Common myeloid progenitor, CD34-positive (primary cell): Measurements from ENCODE around the gene ZNF107.
"Not testable (repeated sequence)": the region's sequence is repeated elsewhere in the genome, so short reads cannot be mapped to it uniquely, and the experiment has no call there.

Source experiments
- CTCF ChIA-PET: fragments of 350-600 bp; sonication (Branson Sonifier 250); formaldehyde crosslinking; loops from one replicate; lab custom pipeline; 2021; ENCODE audit warnings: antibody characterized with exemption; lab: Charles Lee
- POLR2A ChIA-PET: fragments of 350-600 bp; sonication (Branson Sonifier 250); formaldehyde crosslinking; loops from one replicate; lab custom pipeline; 2021; ENCODE audit warnings: antibody characterized with exemption; lab: Charles Lee
- DNase-seq, 3 donors: peaks; one replicate each; pipeline versions ENCODE4 v3.0.0 to v3.0.0-alpha.2; 2013
- H3K27ac ChIP-seq, 2 experiments: 1 replicate in 1 of 2; 2 replicates in 1 of 2; pipeline ENCODE4 v1.7.0; 2013; ENCODE audit warnings: inconsistent platforms in 2 of 2, low read length in 2 of 2, mild to moderate bottlenecking in 2 of 2, low read depth in 1 of 2, moderate library complexity in 1 of 2; ENCODE audit not compliant: severe bottlenecking in 2 of 2, insufficient read depth in 1 of 2, poor library complexity in 1 of 2
- H3K27me3 ChIP-seq, 5 experiments: replicated peaks in 2 of 5; 1 replicate in 3 of 5; 2 replicates in 2 of 5; pipeline versions ENCODE4 v1.6.1 to v1.7.0; 2013; ENCODE audit warnings: low read length in 4 of 5, mild to moderate bottlenecking in 2 of 5, moderate library complexity in 2 of 5, inconsistent platforms in 1 of 5; ENCODE audit not compliant: insufficient read depth in 5 of 5, control insufficient read depth in 4 of 5
- H3K36me3 ChIP-seq, 4 experiments: 1 replicate in 2 of 4; 2 replicates in 2 of 4; pipeline versions ENCODE4 v1.6.1 to v1.7.0; 2013; ENCODE audit warnings: low read length in 3 of 4, control low read depth in 1 of 4, mild to moderate bottlenecking in 1 of 4; ENCODE audit not compliant: control insufficient read depth in 4 of 4, insufficient read depth in 4 of 4
- H3K4me1 ChIP-seq, 4 experiments: 1 replicate in 3 of 4; 2 replicates in 1 of 4; pipeline versions ENCODE4 v1.6.1 to v1.7.1; 2013; ENCODE audit warnings: low read length in 3 of 4, mild to moderate bottlenecking in 3 of 4, control low read depth in 1 of 4, inconsistent platforms in 1 of 4, moderate library complexity in 1 of 4; ENCODE audit not compliant: control insufficient read depth in 4 of 4, insufficient read depth in 4 of 4; ENCODE audit errors: control extremely low read depth in 1 of 4
- H3K4me3 ChIP-seq, 7 experiments: 1 replicate in 4 of 7; 2 replicates in 3 of 7; pipeline versions ENCODE4 v1.5.1 to v1.7.0; 2013; ENCODE audit warnings: mild to moderate bottlenecking in 7 of 7, low read length in 6 of 7, moderate library complexity in 6 of 7, inconsistent platforms in 2 of 7, low read depth in 2 of 7, control low read depth in 1 of 7; ENCODE audit not compliant: insufficient read depth in 4 of 7, control insufficient read depth in 1 of 7; ENCODE audit errors: extremely low read depth in 1 of 7
- H3K9me3 ChIP-seq, 5 experiments: 1 replicate in 4 of 5; 2 replicates in 1 of 5; pipeline versions ENCODE4 v1.6.1 to v1.7.1; 2013; ENCODE audit warnings: low read length in 4 of 5, mild to moderate bottlenecking in 2 of 5, inconsistent platforms in 1 of 5, low read depth in 1 of 5, moderate library complexity in 1 of 5; ENCODE audit not compliant: control insufficient read depth in 4 of 5, insufficient read depth in 2 of 5; ENCODE audit errors: control extremely low read depth in 1 of 5
- WGBS: methylation state at CpG from one replicate; pipeline ENCODE4 v1.1.5; 2013; ENCODE audit not compliant: insufficient coverage; 5-methylcytosine and 5-hydroxymethylcytosine counted together

Gene ZNF107

DNA sequence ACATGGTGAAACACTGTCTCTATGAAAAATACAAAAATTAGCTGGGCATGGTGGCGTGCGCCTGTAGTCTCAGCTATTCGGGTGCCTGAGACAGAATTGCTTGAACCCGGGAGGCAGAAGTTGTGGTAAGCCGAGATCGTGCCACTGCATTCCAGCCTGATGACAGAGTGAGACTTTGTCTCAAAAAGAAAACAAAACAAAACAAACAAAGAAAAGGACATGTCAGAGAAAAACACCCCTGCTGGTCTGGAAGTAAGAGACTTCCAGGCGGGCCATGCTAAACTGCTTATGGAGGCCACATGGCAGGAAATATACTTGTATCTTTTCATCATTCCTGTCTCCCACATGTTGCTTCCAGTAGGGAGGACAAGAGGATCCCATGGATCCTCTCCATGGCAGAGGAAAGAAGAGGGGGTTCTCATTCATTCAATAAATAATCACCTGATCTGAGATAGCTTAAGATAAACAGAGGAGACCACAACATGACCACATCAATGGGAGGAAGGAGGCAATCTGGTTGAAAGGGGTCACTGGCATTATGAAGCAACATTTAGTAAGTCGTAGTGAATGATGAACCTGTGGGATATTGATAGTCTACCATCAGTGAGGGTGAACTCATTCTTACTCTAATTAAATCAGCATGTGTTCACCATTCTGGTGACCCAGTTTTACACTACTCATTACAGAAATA is 67.8 kb downstream of the ZNF107 start:
- H3K27me3 ChIP-seq: no peaks in the 10 kb centered on the region
- H3K36me3 ChIP-seq: no peaks in the 10 kb centered on the region
- ChIA-PET POLR2A (no interaction called here), CTCF (no interaction called here)
- no peaks in the 10 kb centered on the region for H3K4me1 ChIP-seq
- H3K27ac ChIP-seq: no peak overlapping the region
- no peak overlapping the region for H3K4me3 ChIP-seq
- WGBS: 91% methylated on average over 6 of the region's 8 CpGs
- H3K9me3 ChIP-seq: peaks cover 0 to 23% (median 8%) of the 10 kb centered on the region in 5 experiments
- DNase-seq: no peak

DNA sequence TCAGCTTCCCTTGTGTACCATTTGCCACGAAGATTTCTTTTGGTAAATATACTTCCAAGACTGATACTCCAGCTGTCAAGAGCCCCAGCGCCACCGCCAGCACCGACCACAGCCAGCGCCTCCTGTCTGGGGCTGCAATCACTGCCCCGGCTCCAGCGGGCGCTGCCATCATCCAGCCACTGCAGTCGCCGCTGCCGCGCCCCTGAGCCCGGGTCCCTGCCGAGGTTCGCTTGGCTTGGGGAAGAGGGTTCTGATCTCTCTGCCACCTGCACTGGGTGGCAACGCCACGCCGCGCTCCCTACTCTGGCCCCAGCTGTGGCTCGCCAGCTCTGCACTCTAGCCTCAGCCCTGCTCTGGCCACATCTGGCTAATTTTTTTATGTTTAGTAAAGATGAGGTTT is 70.6 kb downstream of the ZNF107 start:
- Histone ChIP-seq H3K27ac (no peak overlapping the region), H3K4me1 (no peaks in the 10 kb centered on the region), H3K9me3 (peaks cover 0 to 13% (median 1%) of the 10 kb centered on the region in 5 experiments), H3K4me3 (no peak overlapping the region), H3K36me3 (no peaks in the 10 kb centered on the region), H3K27me3 (no peaks in the 10 kb centered on the region)
- WGBS: 95% methylated on average over 20 of the region's 20 CpGs
- CTCF ChIA-PET: no interaction called here
- POLR2A ChIA-PET: no interaction called here
- DNase-seq: no peak

GRCh38 chr7:64738403-64738802 is 72.5 kb downstream of the ZNF107 start:
- WGBS: no CpG with 5 or more reads among the region's 29 CpGs
- H3K9me3 ChIP-seq: peaks cover 0 to 11% (median 3%) of the 10 kb centered on the region in 5 experiments
- CTCF ChIA-PET, H3K27ac ChIP-seq, H3K27me3 ChIP-seq, DNase-seq, H3K4me1 ChIP-seq, POLR2A ChIA-PET, H3K4me3 ChIP-seq, H3K36me3 ChIP-seq: not testable (repeated sequence)

GRCh38 chr7:64738953-64739352 is 73.0 kb downstream of the ZNF107 start:
- not testable (repeated sequence) for DNase-seq

GRCh38 chr7:64744680-64745079 is 78.7 kb downstream of the ZNF107 start:
- ChIA-PET POLR2A (no interaction called here), CTCF (no interaction called here)
- 90% methylated on average over 2 of the region's 4 CpGs for WGBS

More at GRCh38 chr7:64738953-64739352, 73.0 kb downstream of the ZNF107 start:
- POLR2A ChIA-PET, H3K27ac ChIP-seq, H3K27me3 ChIP-seq, H3K36me3 ChIP-seq, H3K4me3 ChIP-seq, H3K4me1 ChIP-seq, CTCF ChIA-PET: not testable (repeated sequence)
- peaks cover 0 to 11% (median 2%) of the 10 kb centered on the region in 5 experiments for H3K9me3 ChIP-seq
- WGBS: 99% methylated on average over 17 of the region's 29 CpGs

GRCh38 chr7:64747802-64748201 is 81.9 kb downstream of the ZNF107 start:
- ChIA-PET CTCF (no interaction called here), POLR2A (no interaction called here)
- H3K9me3 ChIP-seq: peaks cover 2 to 6% (median 5%) of the 10 kb centered on the region in 5 experiments
- H3K27me3 ChIP-seq: no peaks in the 10 kb centered on the region
- DNase-seq: peak in 2 of 3 donors; percentile 6 to 9
- no peak overlapping the region for H3K4me3 ChIP-seq
- no peak overlapping the region for H3K27ac ChIP-seq
- H3K36me3 ChIP-seq: no peaks in the 10 kb centered on the region
- H3K4me1 ChIP-seq: no peaks in the 10 kb centered on the region

More at GRCh38 chr7:64744680-64745079, 78.7 kb downstream of the ZNF107 start:
- H3K4me1 ChIP-seq: no peaks in the 10 kb centered on the region
- no peaks in the 10 kb centered on the region for H3K27me3 ChIP-seq
- no peak for DNase-seq
- no peak overlapping the region for H3K27ac ChIP-seq
- no peaks in the 10 kb centered on the region for H3K36me3 ChIP-seq
- H3K9me3 ChIP-seq: peaks cover 3 to 7% (median 3%) of the 10 kb centered on the region in 5 experiments
- H3K4me3 ChIP-seq: no peak overlapping the region

GRCh38 chr7:64753032-64753431 is 87.1 kb downstream of the ZNF107 start:
- POLR2A ChIA-PET: no interaction called here
- WGBS: no CpG with 5 or more reads among the region's 2 CpGs
- H3K4me1 ChIP-seq: peaks cover 0 to 2% (median 0%) of the 10 kb centered on the region in 4 experiments

More at GRCh38 chr7:64753032-64753431, 87.1 kb downstream of the ZNF107 start:
- peaks cover 0 to 6% (median under 1%) of the 10 kb centered on the region in 5 experiments for H3K9me3 ChIP-seq
- H3K4me3 ChIP-seq: no peak overlapping the region
- DNase-seq: no peak
- H3K36me3 ChIP-seq: no peaks in the 10 kb centered on the region
- H3K27ac ChIP-seq: no peak overlapping the region
- no peaks in the 10 kb centered on the region for H3K27me3 ChIP-seq
- CTCF ChIA-PET: no interaction called here
